Stimulated activated CD8-positive, alpha-beta memory T cell treated with anti-CD3 and anti-CD28 coated beads, Interleukin-15, amount 100 ng/mL, for 4 hours (primary cell): ENCODE results near the gene CNNM3.
"Not testable (repeated sequence)": the region's sequence is repeated elsewhere in the genome, so short reads cannot be mapped to it uniquely, and the experiment has no call there.

Experiments used
- DNase-seq, 2 donors: peaks; one replicate each; pipeline ENCODE4 v3.0.0-alpha.2; 2020; ENCODE audit warnings: low read depth in 2 of 2

CNNM3 gene

DNA sequence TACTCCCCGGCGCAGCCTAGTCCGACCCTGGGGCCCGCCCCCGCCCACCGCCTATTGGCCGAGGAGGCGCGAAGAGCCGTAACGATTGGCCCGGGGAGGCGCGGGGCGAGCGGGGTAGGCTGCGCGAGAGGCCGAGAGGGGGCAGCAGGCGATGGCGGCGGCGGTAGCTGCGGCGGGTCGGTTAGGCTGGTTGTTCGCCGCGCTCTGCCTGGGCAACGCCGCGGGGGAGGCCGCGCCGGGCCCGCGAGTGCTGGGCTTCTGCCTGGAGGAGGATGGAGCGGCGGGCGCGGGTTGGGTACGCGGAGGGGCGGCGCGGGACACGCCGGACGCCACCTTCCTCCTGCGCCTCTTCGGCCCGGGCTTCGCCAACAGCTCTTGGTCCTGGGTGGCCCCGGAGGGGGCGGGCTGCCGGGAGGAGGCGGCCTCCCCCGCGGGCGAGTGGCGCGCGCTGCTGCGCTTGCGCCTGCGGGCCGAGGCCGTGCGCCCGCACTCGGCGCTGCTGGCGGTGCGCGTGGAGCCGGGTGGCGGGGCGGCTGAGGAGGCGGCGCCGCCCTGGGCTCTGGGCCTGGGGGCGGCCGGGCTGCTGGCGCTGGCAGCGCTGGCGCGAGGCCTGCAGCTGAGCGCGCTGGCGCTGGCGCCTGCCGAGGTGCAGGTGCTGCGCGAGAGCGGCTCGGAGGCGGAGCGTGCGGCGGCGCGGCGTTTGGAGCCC, at the start of gene CNNM3:
CNNM3 (plus strand) TSS at position 142 of the 709 bp plus-strand sequence; CDS start at position 152, 10 bp downstream.
- DNase-seq: peak; percentile 89 to 94

DNA sequence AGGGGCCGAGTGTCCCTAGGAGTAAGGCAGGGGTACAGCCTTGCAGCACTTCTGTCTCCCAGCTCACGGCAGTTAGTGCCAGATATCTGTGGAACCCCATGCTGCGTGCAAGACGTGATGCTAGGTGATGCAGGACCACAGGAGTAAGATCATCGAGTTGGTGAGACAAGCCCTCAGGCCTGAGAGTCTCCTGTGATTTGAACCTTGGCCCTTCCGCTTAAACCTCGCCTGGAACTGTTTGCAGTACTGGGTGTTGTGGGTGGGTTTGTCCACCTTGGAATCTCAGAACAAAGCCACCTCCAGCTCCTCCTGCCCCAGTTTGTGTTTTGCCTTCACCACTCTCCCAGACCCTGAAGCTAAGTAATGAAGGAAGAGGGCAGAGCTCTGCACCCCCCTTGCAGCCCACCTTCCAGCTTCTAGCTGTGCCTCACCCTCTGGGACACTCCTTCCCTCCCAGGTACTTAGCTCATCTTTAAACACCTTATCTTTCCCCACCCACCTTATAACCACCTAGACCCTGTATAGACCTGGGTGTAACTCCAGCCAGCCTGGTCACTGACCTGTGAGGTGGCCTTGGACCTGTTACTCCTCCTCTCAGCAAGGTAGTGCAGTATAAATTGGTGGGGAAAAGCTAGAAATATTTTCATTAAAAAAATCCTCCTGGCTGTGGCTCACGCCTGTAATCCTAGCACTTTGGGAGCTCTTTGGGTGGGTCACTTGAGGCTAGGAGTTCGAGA, 48.8 kb upstream of the CNNM3 start:
- DNase-seq: no peak

DNA sequence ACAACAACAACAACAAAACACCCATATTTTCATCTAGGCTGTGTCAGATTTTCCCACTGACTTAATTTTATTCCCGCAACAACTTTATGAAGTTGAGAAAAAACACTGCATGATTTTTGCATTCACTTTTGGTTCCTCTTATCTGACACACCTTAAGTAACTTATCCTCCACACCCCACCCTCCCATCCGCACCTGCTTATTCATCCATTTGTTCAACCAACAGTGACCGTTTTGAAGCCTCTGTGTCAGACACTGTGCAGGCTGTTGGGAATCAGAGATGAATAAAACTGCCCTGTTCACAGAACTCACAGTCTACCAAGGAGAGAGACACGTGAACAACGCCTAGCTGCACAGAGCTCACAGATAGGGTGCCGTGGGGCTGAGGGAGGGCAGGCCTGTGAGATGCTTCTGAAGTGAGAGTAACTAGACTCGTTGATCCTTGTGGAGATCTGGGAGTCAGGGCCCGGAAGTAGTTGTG, 47.9 kb upstream of the CNNM3 start:
- no peak for DNase-seq

DNA sequence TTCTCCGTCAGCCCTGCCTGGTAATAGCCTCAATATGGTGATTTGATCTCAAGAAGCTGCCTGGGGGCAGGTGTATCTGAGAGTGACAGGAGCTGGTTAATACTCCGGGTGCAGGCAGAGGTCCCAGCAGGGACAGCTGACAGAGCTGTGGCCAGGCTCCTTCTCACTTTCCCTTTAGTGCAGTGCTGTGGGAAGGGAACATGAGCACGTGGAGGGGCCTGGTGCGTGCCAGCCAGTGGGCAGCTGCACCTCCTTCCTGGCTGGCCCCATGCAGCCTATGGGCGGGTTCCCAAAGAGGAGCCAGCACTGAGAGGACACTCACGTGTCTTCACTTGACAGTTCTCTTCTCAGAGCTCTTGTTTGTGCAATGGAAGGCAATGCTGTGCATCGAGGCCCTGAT, 46.3 kb upstream of the CNNM3 start:
- no peak for DNase-seq

DNA sequence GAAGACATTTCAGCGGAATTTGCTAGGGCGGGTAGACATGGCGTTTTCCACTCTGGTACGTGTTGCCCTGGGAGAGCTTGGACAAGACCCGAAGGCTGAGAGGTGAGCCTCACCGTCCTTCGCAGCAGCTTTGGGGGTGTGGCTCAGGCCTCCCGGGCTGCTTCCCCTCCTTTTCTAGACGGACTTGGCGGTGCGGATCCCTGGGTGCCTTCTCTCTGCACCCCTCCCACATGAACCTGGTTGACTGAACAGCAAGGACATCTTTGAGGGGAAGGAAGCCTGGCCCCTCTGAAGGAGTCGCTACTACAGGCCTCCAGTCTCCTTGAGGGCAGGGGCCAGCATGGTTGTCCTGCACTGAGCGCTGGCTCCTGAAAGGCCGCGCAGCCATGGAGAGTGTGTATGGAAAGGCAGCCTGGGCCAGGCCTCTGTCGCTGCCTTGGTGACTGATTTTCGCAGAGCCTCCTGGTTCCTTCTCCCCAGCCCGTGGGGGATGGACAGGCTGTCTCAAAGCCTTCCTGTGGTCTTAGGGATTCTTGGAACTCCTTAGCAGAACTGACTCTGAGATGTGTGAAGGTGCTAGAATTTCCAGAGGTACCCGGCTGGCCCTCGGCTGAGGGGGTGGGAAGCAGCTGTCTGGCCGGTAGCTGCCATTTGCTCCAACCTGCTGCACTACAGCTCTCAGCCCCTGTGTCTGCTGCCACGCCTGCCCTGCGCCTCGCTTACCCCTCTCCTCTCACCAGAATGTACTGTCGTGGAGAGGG, 45.4 kb upstream of the CNNM3 start:
- DNase-seq: no peak

DNA sequence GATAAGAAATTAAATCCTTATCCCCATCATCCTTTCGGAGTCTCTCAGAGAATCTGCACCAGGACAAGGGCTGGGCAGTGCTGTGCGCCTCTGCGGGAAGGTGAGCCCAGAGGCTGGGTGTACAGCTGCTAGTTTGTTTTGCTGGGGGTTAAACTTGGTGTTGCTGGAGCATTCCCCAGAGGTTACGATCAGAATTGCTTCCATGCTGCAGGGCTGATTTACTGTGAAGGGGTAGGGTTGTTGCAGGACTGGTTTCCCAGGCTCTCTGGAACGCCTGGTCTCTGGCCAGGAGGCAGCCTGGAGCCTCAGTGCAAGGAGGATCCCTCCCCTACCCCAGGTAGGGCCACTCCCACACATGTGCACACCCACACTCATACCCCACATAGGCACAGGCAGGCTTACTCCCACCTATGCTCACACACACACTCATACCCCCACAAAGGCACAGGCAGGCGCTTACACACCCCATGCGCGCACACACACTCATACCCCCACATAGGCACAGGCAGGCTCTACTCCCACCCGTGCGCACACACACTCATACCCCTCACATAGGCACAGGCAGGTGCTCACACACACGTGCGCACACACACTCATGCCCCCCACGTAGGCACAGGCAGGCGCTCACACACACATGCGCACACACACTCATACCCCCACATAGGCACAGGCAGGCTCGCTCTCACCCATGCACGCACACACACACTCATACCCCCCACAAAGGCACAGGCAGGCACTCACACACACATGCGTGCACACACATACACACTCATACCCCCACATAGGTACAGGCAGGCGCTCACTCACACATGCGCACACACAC, 44.1 kb upstream of the CNNM3 start:
- DNase-seq: no peak

DNA sequence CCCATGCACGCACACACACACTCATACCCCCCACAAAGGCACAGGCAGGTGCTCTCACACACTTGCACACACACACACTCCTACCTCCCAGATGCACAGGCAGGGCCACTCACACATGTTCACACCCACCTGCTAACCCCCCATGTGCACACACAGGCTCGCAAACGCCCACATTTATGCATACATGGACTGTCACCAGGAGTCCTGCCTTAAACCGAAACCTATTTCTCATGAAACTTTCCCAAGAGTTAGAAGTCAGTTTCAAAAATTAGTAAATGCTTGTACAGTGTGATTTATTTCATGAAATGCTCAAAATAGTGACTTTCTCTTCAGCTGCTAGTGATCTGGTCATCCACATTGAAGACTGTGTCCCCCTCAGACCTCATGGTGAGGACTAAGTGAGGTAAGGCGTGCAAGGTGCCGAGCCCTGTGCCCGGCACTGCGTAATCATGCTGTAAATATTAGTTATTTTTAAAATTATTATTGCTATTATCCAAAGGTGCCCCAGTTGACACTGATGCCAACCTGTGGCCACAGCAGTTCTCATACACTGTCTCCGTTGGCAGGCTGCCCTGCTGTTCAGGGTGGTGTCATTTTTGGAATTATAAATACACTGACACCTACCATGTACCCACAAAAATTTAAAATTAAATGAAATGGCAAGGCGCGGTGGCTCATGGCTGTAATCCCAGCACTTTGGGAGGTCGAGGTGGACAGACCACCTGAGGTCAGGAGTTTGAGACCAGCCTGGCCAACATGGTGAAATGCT, 43.0 kb upstream of the CNNM3 start:
- peak in 1 of 2 donors; percentile 9 for DNase-seq

DNA sequence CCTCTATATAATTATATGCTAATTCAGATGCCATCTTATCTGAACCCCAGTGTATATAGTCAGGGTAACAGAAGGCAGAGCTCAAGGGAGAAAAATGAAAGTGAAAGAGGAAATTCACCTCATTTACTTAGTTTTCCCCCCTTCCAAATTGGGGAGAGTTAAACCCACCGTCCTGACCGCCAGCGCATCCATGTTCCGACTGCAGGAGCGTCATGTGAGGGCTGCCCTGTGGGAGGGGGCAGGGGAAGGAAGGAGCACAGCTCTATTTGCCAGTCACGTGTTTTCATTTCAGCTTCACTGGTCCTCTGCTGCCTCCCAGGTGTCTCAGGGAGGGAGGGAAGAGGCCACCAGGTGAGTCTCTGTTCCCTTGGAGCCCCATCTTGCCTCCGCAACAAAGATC, 42.1 kb upstream of the CNNM3 start:
- peak; percentile 17 to 41 for DNase-seq

DNA sequence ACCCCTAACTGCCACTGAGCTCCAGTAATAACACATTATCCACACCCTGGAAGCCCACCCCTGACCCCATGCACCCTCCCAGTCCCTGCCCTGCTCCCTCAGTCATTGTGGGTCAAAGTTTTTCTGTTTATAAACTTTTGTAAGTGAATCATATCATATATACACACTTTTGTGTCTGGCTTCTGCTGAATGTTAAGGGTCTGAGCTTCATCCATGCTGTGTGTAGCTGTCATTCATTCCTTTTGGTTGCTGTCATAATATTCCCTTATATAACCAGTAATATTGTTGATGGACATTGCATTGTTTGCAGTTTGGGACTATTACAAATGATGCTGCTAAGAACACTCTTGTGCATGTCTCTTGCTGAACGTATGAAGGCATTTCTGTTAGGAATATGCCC, 40.9 kb upstream of the CNNM3 start:
- no peak for DNase-seq

DNA sequence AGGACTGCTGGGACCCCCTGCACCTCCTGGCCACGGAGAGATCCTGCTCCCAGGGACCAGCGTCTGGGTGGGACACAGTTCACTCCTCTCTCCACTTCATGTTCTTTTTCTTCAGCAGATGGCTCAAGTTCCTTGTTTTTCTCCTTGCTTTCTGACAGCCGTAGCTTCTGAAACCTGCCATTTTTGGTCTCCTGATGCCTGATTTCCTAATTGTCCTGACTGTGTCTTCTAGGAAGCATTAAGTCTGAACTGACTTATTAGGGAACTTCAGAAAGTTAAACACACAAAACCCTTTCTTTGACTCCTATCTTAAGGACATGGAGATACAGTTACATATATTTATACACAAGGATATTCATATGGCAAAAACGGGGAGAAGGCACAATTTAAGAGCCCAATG, 32.7 kb upstream of the CNNM3 start:
- no peak for DNase-seq

DNA sequence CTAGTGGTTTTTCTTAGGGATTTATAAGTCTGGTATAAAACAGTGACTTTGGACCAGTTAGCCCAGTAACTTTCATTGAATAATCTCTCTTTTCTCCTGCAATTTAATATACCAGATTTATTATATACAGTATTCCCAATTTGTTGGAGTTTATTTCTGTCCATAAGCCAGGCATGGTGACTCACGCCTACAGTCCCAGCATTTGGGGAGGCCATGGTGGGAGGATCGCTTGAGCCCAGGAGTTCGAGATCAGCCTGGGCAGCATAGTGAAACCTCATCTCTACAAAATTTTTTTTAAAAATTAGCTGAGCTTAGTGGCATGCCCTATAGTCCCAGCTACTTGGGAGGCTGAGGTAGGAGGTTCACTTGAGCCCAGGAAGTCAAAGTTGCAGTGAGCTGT, 28.7 kb upstream of the CNNM3 start:
- DNase-seq: no peak

DNA sequence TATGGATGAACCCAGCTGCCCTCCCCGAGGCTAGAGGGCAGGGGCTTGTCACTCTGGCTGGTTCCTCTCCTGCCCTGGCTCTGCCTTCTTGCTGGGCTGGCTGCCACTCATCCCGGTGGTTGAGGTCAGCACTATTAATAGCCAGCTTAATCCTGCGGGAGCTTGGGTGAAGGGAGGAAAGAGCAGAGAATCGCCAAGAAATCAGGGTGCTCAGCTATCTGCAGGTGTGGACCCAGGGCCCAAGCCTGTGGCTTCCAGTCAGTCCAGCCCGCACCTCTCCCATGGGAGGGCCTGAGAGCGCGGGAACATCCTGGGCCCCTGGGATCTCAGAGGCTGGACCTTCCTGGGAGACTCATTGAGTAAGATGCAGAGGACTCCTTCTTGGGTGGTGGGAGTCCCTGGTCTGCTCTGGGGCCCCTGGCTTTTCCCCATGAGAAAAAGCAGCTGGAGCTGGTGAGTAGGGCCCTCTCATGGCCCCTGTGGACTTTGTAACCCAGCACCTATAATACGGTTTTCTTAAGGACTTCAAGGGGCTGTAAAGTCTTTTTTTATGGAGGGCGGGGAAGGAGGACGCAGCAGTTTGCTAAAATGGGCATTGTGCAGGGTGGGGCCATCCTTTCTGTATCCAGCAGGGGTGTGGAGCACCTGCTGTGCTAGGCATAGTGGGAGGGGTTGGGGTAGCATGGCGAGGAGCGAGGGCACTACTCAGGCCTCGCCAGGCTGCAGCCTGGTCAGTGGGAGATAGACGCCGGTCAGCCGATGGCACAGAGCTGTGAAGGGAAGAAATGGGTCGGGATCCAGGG, 27.4 kb upstream of the CNNM3 start:
- DNase-seq: no peak

DNA sequence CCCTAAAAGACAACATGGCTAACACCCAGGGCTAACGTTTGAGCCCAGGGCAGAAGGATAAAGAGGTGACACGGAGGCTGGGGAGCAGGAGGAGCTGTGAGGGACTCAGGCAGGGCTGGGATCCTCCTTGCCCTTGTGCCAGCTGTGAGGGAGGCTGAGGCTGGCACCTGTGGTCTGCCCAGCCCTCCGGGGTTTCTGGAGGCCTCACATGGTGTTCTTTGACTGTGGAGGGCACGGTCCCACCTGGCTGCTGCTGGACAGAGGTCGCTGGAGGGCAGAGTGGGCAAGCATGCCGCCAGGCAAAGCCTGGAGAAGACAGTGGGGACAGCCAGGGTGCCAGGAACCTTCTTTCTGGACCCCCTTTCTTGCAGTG, 26.8 kb upstream of the CNNM3 start:
- DNase-seq: no peak

DNA sequence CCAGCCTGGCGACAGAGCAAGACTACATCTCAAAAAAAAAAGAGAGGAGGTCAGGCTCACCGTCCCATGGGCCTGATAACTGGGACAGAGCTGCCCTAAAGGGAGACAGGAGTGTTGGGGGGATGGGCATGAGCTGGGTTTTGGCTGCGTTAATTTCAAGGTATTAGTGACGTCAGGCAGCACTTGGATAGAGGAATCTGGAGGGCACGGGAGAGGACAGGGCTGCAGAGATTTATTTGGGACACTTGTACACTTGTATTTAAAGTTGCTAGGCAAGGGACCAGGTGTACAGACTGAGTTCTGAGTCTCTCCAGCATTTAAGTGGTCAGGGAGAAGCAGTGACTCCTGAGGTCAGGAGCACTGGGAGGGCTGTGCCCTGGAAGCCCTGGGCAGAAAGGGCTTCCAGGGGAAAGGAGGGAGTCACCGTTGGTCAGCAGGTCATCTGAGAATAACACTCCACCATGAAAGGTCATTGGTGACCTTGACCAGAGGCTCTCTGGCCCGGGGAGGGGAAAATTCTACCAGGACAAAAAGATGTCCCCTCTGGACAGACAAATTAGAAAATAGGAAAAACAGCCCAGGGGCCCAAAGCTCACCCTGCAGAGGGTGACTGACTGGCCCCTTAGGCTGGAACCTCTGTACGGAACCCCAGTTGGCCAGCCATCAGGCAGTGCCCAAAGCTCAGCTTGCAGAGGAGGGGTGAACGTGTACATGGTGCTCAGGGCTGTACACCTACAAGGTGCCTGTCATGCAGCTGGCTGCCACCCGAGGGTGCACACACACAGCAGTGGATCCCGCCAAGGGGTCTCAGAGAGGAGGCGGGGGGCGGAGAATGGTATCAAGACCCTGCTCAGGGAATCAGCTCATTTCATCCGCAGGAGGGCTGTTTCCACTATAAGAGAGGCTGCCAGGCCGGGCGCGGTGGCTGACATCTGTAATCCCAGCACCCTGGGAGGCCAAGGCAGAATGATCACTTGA, 23.0 kb upstream of the CNNM3 start:
- DNase-seq: no peak

DNA sequence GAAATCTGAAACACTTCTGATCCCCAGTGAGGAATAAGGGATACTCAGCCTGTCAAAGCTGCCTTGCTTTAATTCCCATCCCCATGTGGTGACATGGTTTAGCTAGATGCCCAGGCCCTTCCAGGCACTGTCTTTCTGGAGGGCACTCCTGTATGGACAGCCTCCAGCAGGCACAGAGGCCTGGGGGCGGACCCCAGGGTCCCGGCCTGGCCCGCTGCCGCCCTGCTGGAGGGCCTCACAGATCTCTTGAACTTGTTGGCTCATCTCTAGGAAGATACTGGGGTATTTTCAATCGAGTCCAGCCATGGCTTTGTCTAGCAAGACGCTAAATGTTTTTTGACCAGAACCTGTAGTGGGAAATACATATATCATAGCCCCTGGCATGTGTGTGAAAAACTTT, 21.0 kb upstream of the CNNM3 start:
- DNase-seq: no peak

DNA sequence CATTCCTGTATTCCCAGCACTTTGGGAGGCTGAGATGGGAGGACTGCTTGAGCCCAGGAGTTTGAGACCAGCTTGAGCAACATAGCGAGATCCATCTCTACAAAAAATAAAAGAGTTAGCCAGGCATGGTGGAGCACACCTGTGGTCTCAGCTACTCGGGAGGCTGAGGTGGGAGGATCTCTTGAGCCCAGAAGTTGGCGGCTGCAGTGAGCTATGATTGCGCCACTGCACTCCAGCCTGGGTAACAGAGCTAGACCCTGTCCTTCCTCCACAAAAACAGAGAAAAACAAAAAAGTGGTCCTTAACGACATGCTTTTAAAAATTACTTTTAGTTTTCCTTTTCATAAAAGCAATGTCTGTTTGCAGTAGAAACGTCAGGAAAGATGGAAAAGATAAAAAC, 19.6 kb upstream of the CNNM3 start:
- not testable (repeated sequence) for DNase-seq

DNA sequence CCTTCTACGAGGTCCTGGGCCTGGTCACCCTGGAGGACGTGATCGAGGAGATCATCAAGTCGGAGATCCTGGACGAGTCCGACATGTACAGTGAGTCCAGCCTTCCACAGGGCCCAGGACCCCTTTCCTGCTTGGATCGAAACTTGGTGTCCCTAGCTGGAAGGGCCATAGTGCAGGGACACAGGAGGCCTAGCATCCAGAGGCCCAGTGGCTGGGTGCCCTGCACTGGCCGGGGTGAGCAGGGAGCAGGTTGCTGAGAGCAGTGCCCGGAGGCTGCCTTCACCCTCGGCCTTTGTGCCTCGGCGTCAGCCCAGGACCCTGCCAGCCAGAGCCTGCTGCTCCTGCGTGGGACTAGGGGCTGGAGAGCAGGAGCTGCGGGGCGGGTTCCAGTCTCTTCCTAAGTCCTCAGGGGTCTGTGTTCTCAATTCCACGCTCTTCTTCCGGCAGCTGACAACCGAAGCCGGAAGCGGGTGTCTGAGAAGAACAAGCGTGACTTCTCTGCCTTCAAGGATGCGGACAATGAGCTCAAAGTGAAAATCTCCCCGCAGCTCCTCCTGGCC, 18.9 kb upstream of the CNNM3 start:
- no peak for DNase-seq
